H4 (cell line): ENCODE data around the gene RAPGEF2. TPM values are rescaled to one million over a fixed set of nuclear protein-coding genes. Genes with fewer than 3 reads are reported as not detected.

Experiments used
- DNase-seq: peaks from one replicate; pipeline ENCODE4 v3.0.0-alpha.2; 2015; ENCODE audit warnings: low spot score
- total RNA-seq: library from RNA; depleted of rRNA; stranded (reverse); fragments of >200 nt; shearing (Covaris generic); gene quantifications from 2 replicates; pipeline ENCODE4 v1.2.3, GENCODE V29; 2014

Gene RAPGEF2
- total RNA-seq, 1 experiment from 2014 or later: 17.5 TPM

GRCh38 chr4:159197260-159197884 is 94.5 kb downstream of the RAPGEF2 start:
- DNase-seq: no peak

DNA sequence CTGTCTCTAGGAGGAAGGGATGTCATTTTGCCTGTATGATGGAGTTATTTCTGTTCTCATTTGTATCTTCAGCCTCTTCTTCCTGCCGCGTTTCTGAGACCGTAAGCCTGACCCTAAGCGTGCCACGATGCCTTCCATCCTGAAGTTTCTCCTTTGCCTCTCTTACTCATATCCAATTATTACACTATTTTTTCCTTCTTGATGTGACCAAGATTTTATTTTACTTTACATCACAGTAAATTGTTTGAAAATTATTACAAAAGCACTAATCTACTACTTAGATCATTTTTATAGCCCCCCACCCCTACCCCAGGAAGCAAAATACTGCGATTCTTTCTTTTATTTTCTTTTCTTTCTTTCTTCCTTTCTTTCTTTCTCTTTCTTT is 95.0 kb downstream of the RAPGEF2 start:
- no peak for DNase-seq

DNA sequence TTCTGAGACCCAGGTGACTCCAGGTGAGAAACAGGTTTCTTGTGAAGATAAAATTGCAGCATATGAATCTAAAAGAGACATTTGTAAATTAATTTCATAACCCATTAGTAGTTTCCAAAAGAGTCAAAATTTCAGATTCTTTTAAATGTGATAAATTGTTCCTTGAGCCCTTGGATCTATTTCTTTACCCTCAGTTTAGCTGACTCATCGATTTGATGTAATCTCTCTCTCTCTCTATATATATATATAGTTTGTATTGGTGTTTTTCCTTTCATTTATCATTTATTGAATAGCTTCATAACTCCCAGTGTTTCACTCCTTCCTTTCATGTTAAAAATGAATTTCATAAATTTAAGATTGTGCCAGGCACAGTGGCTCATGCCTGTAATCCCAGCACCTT is 96.9 kb downstream of the RAPGEF2 start:
- DNase-seq: no peak

GRCh38 chr4:159201168-159201567 is 98.3 kb downstream of the RAPGEF2 start:
- DNase-seq: no peak

GRCh38 chr4:159204566-159204965 is 101.7 kb downstream of the RAPGEF2 start:
- DNase-seq: no peak

- no peak for DNase-seq
These were observed 102.6 kb downstream of the RAPGEF2 start for GRCh38 chr4:159205466-159205865.

DNA sequence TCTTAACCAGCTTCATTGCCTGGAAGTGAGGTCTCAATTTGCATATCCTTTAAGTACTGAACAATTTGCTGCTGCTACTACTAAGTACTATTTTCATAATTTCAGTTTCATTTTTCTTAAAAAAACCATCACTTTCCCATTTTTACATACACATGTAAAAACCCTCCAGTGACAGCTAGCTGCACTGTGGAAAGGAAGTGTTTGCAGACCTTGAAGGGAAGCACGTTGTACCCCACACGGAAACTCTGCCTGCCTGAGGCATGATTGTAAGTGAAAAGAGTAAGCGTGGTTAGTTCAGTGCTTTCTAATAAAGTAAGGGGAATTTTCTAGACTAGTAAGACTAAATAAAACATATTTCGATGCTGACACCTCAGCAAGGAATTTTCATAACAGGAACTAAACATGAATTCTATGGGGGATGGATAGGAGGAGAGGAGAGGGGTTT is 103.6 kb downstream of the RAPGEF2 start:
- no peak for DNase-seq

DNA sequence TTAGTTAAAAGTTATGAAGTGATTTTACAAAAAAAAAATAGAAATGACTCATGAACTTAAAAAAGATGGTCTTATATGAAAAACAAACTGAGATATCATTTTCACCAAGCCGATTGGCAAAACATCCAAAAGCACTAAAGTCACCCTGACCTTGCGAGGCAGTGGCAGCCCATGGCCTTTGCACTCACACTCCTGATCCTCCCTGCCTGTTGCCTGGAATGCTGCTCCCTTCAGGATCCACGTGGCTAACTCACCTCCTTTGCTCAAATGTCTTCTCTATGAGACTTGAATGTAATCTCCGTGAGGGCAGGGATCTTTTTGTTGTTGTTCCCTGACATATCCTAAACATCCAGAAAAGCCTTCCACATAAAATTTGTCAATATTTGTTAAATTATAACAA is 106.4 kb downstream of the RAPGEF2 start:
- DNase-seq: no peak

DNA sequence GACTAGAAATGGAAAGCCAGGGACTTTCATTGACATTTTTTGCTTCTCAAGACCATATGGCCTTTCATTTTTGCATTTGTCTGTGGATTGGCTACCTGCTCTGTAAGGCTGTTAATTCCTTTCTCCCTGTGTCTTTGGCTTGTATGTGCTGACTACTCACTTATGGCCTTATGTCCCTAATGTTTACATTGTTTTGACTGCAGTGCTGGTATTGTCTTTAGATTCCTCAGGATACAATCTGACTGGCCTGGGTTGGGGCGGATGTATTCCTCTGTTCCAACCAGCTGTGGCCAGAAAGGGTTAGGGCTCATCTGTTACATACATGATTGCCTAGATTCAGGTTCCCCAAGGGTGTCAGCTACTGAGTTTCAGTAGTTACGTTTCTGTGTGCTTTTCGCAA is 108.1 kb downstream of the RAPGEF2 start:
- no peak for DNase-seq

DNA sequence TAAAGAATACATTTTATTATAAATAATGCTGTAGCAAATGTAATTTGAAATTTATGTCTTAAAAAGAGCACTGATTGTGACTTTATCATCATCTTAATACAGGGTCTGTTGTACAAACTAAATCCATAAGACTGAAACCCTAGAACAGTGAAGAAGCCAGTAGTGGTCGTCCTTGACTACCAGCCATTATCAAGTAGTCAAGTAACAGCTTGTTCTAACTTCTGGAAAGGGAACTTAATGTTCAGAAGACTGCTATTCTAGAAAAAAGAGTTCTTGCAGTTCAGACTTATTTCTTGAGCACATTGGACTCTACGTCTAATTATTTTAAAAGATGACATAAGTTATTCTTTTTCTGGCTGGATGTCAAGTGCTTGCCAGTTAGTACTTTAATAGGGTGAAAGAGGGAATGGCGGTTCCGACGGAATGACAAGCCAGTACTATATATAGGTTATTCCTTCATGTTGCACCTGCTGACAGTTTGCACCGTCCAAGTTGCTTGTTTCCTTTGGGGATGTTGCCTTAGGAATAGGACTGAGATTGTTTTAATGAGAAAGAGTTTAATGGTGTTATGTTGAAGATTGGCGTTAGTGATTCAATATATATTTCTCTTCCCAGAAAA is 109.9 kb downstream of the RAPGEF2 start:
- no peak for DNase-seq

DNA sequence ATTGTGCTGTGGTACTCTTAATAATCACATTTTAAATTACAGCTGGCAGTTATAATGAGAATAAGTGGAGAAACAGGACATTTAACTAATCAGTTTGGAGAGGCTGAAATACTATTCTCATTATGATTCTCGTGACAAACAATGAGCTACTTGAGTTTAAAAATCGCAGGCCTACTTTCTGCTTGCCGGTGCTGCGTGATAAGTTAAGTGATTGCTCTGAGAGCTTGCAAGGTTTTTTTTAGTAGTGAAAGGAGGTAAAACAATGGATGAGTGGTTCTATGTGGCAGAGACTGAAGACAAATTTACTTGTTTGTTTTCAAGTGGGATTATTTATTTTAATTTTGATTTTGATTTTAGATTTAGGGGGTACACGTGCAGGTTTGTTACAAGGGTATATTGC is 114.0 kb downstream of the RAPGEF2 start:
- DNase-seq: no peak

- no peak for DNase-seq
These were observed 117.0 kb downstream of the RAPGEF2 start for GRCh38 chr4:159219862-159220261.

GRCh38 chr4:159220353-159220752 is 117.5 kb downstream of the RAPGEF2 start:
- DNase-seq: no peak

DNA sequence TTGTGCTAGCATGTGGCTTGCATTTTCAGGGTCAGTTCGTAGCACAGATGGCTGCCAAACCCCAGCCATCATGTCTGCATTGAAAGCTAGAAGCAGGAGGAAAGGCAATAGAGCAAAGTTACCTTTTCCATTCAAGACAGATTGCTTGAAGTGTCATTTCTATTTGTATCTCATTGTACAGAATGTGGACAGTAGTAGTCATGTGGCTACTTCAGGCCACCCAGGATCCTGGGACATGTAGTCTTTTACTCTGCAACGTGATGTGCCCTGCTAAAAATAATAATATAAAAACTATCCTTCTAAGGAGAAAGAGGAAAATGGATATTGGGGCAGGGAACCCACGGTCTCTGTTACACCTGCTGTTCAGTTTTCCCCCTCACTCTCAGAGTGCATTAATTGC is 118.4 kb downstream of the RAPGEF2 start:
- DNase-seq: no peak

DNA sequence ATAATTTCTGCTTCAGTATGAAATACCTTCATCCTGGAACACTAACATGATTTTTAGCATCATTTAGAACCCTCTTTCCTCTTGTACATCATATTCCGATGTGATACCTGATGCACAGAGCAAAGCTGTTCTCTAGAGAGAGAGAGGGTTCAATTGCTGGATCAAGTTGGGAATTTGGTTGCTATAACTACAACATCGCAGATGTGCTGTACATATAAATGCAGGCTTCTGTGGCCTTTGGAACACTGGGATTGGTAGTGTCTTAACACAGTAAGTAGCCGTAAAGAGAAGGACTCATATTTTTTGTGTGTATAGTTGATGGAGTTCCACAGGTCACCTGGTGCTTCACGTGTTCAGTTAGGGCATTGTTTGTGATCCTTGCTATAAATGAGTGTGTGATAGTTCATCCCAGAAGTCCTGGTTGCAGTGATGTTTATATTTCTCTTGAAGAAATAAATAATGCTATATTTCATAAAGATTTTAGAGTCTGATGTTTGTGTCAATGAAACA is 119.2 kb downstream of the RAPGEF2 start:
- no peak for DNase-seq

GRCh38 chr4:159224408-159224807 is 121.5 kb downstream of the RAPGEF2 start:
- DNase-seq: no peak

DNA sequence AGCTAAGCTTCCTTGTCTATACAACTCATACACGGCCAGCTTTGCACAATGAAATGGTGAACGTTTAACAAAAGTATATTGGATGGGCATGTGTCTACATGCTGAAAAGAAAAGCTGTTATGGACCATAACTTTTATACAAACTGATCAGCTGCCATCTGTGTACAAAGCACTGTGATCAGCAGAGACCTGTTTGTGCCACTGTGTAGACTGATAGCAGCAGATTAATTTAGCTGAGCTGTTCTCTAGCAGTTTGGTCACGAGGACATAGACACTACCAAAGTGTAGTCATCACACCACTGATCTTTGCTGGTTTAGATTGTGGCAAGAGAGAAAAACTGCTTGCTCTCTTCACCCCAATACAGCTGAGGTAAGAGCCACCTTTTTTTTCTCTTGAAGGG is 124.5 kb downstream of the RAPGEF2 start:
- no peak for DNase-seq

GRCh38 chr4:159227984-159228383 is 125.1 kb downstream of the RAPGEF2 start:
- peak; percentile 68 for DNase-seq

GRCh38 chr4:159229164-159229563 is 126.3 kb downstream of the RAPGEF2 start:
- DNase-seq: peak; percentile 40

GRCh38 chr4:159232465-159233106 is 129.7 kb downstream of the RAPGEF2 start:
- no peak for DNase-seq

DNA sequence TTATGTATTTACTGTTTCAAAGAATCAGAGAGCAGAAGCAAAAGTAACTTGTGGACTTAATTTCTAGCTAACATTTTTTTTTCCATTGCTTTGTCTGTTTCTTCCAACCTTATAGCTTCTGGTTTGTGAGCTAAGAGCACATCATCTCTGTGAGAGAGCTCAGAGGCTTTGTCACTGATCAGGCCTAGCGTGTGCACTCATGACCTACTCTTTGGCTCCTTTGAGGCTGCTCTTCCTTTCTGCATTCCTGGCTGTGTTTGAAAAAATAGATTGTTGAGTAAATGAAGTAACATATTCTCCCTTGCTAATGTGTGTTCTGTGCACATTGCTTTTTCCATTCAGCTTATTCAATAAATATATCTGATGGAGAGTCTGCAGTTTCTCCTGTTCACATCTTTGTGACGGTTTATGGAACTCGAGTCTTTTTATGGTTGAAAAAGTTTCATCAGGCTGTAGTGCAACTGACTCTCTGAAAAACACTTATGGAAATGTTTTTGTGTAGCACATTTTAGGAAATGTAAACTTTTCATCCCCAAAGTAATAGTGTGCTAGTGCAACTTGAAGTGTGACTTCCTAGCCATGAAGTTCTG is 133.0 kb downstream of the RAPGEF2 start:
- DNase-seq: no peak

DNA sequence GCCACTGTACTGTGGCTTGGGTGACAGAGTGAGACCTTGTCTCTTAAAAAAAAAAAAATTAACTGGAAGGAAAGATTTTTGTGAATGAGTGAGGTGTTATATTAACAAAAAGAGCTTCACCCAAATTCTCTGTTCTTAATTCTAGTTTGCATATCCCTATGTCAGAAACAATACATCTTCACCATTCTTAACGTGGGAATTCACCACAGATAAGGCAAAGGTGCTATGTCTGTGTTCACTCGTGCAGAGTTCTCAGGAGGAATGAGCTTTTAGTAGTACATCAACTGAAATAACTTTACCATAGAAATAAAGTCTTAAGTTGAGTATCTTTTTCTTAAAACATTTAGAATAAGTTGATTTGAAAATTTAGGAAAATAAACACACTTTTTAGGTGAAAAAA is 135.1 kb downstream of the RAPGEF2 start:
- DNase-seq: no peak

- DNase-seq: no peak
These were observed 135.8 kb downstream of the RAPGEF2 start for GRCh38 chr4:159238631-159239030.
